Fibroblast of lung (primary cell): ENCODE results near the gene UCP2. TPM values are rescaled to one million over a fixed set of nuclear protein-coding genes. Genes with fewer than 3 reads are reported as not detected.

Experiments used
- DNase-seq, 2 donors: peaks; one replicate each; pipeline versions ENCODE4 v3.0.0 to v3.0.0-alpha.2; 2010; ENCODE audit warnings: low read depth in 2 of 2
- H2AFZ ChIP-seq: 2 replicates; pipeline ENCODE4 v1.5.1; 2012; ENCODE audit warnings: low read length, control low read depth, inconsistent platforms
- H3K27ac ChIP-seq: 2 replicates; pipeline ENCODE4 v1.5.1; 2011; ENCODE audit warnings: low read length, control low read depth; ENCODE audit not compliant: insufficient read depth
- H3K27me3 ChIP-seq: 2 replicates; pipeline ENCODE4 v1.5.1; 2011; ENCODE audit warnings: mild to moderate bottlenecking, low read length; ENCODE audit not compliant: control insufficient read depth, insufficient read depth
- H3K36me3 ChIP-seq: 2 replicates; pipeline ENCODE4 v1.5.1; 2011; ENCODE audit warnings: low read length; ENCODE audit not compliant: control insufficient read depth, insufficient read depth
- H3K4me1 ChIP-seq: 2 replicates; pipeline ENCODE4 v1.5.1; 2011; ENCODE audit warnings: low read length; ENCODE audit not compliant: control insufficient read depth, insufficient read depth; ENCODE audit errors: extremely low read depth
- H3K4me2 ChIP-seq: 2 replicates; pipeline ENCODE4 v1.5.1; 2011; ENCODE audit warnings: low read length, control low read depth; ENCODE audit not compliant: insufficient read depth; ENCODE audit errors: extremely low read depth
- H3K4me3 ChIP-seq, 4 experiments: fragments of 200-600 bp in 1 of 4; sonication (generic) in 1 of 4; replicated peaks in 1 of 4; 2 replicates each; pipeline ENCODE4 v1.5.1; 2011 to 2016; ENCODE audit warnings: low read length in 4 of 4, low read depth in 3 of 4, mild to moderate bottlenecking in 3 of 4, control low read depth in 2 of 4, inconsistent platforms in 1 of 4, mixed read lengths in 1 of 4; ENCODE audit not compliant: insufficient read depth in 1 of 4; ENCODE audit errors: control extremely low read depth in 1 of 4
- H3K79me2 ChIP-seq: 2 replicates; pipeline ENCODE4 v1.5.1; 2012; ENCODE audit warnings: mild to moderate bottlenecking, low read length, inconsistent platforms; ENCODE audit not compliant: control insufficient read depth, insufficient read depth
- H3K9ac ChIP-seq: 2 replicates; pipeline ENCODE4 v1.5.1; 2011; ENCODE audit warnings: mild to moderate bottlenecking, low read length, control low read depth; ENCODE audit not compliant: insufficient read depth
- H3K9me3 ChIP-seq: 2 replicates; pipeline ENCODE4 v1.5.1; 2012; ENCODE audit warnings: low read depth, low read length; ENCODE audit not compliant: control insufficient read depth, insufficient read depth
- H4K20me1 ChIP-seq: 2 replicates; pipeline ENCODE4 v1.5.1; 2011; ENCODE audit warnings: low read length; ENCODE audit not compliant: control insufficient read depth, insufficient read depth; ENCODE audit errors: extremely low read depth
- EZH2 ChIP-seq: IDR thresholded peaks from 2 replicates; pipeline ENCODE4 v1.5.1; 2012; ENCODE audit warnings: low read length, control low read depth, mild to moderate bottlenecking; ENCODE audit errors: missing control alignments
- polyA plus RNA-seq, 2 donors: library from polyadenylated mRNA; depleted of rRNA in 1 of 2; stranded (reverse) in 1 of 2; unstranded in 1 of 2; fragments of >200 nt; gene quantifications; 2 replicates each; pipeline ENCODE4 v1.2.1, GENCODE V29; 2011 to 2012; ENCODE audit warnings: missing spikeins in 1 of 2
- total RNA-seq: library from RNA; depleted of rRNA; stranded (reverse); fragments of >200 nt; gene quantifications from 2 replicates; pipeline ENCODE4 v1.2.1, GENCODE V29; 2014
- TF ChIP-seq, protein P1 (sequence below), 2 donors: IDR thresholded peaks in 1 of 2; conservative IDR thresholded peaks in 1 of 2; 1 replicate in 1 of 2; 2 replicates in 1 of 2; pipeline ENCODE4 v1.5.1; 2011 to 2012; ENCODE audit warnings: low read length in 2 of 2, control low read depth in 1 of 2, inconsistent platforms in 1 of 2, low read depth in 1 of 2, mild to moderate bottlenecking in 1 of 2

Gene UCP2
- total and polyA plus RNA-seq, 2 donors (not counting 1 experiment from before 2014, with no cell fraction given) = 4.8 to 11.5 TPM

GRCh38 chr11:73974604-73975478, 7.8 kb downstream of the UCP2 start:
- H3K9ac ChIP-seq = no peak overlapping the region
- H3K79me2 ChIP-seq = no peaks in the 10 kb centered on the region
- no peaks in the 10 kb centered on the region for H3K9me3 ChIP-seq
- no peak overlapping the region for H3K4me3 ChIP-seq
- H3K36me3 ChIP-seq = peaks cover 1% of the 10 kb centered on the region
- H3K27ac ChIP-seq = no peak overlapping the region
- H3K27me3 ChIP-seq = no peaks in the 10 kb centered on the region
- TF ChIP-seq EZH2 = no peak
- TF ChIP-seq, protein P1, sequence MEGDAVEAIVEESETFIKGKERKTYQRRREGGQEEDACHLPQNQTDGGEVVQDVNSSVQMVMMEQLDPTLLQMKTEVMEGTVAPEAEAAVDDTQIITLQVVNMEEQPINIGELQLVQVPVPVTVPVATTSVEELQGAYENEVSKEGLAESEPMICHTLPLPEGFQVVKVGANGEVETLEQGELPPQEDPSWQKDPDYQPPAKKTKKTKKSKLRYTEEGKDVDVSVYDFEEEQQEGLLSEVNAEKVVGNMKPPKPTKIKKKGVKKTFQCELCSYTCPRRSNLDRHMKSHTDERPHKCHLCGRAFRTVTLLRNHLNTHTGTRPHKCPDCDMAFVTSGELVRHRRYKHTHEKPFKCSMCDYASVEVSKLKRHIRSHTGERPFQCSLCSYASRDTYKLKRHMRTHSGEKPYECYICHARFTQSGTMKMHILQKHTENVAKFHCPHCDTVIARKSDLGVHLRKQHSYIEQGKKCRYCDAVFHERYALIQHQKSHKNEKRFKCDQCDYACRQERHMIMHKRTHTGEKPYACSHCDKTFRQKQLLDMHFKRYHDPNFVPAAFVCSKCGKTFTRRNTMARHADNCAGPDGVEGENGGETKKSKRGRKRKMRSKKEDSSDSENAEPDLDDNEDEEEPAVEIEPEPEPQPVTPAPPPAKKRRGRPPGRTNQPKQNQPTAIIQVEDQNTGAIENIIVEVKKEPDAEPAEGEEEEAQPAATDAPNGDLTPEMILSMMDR (conservative IDR thresholded peaks at IDR 0.05 in 1 of 2, IDR thresholded peaks at IDR 0.05 in 1 of 2; ENCODE audit: low read depth in 1 of 2, low read length in 2 of 2) = no peak
- H4K20me1 ChIP-seq = no peaks in the 10 kb centered on the region
- H3K4me1 ChIP-seq = peaks cover 7% of the 10 kb centered on the region
- H3K4me2 ChIP-seq = no peak overlapping the region
- no peak for DNase-seq
- no peak overlapping the region for H2AFZ ChIP-seq

GRCh38 chr11:73972620-73973449, 9.8 kb downstream of the UCP2 start:
- Histone ChIP-seq H3K9me3 (no peaks in the 10 kb centered on the region), H3K79me2 (no peaks in the 10 kb centered on the region), H3K9ac (no peak overlapping the region), H3K4me2 (no peak overlapping the region), H3K27ac (no peak overlapping the region), H3K4me1 (peaks cover 7% of the 10 kb centered on the region), H3K4me3 (no peak overlapping the region), H2AFZ (no peak overlapping the region), H3K27me3 (no peaks in the 10 kb centered on the region), H3K36me3 (peaks cover 1% of the 10 kb centered on the region), H4K20me1 (no peaks in the 10 kb centered on the region)
- TF ChIP-seq EZH2 = no peak
- no peak for DNase-seq

DNA sequence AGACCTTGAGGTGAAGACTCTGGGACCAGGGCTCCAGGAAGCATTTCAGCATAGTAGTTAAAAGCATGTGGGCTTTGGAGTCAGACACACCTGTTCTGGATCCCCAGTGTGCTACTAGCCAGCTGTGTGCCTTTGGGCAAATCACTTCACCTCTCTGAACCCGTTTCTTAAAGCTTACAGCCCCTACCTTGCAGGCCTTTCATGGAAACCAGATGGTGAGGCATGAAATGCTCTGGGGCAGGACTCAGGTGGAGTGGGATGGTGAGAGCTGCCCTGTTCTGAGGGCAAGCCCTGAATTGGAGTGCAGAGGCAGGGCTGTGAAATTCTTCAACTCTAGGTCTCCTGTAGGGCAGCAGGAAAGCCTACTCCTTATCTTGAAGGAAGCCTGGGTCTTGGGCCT, 10.5 kb downstream of the UCP2 start:
- H4K20me1 ChIP-seq = no peaks in the 10 kb centered on the region
- H3K9me3 ChIP-seq = no peaks in the 10 kb centered on the region
- no peak for DNase-seq
- peaks cover 7% of the 10 kb centered on the region for H3K4me1 ChIP-seq
- H3K79me2 ChIP-seq = no peaks in the 10 kb centered on the region
- H3K27ac ChIP-seq = no peak overlapping the region
- H2AFZ ChIP-seq = no peak overlapping the region
- H3K4me2 ChIP-seq = no peak overlapping the region
- no peak overlapping the region for H3K9ac ChIP-seq
- H3K4me3 ChIP-seq = no peak overlapping the region
- peaks cover 1% of the 10 kb centered on the region for H3K36me3 ChIP-seq
- TF ChIP-seq, protein P1 (conservative IDR thresholded peaks at IDR 0.05 in 1 of 2, IDR thresholded peaks at IDR 0.05 in 1 of 2; ENCODE audit: low read depth in 1 of 2, low read length in 2 of 2) = no peak
- no peak for TF ChIP-seq EZH2
- no peaks in the 10 kb centered on the region for H3K27me3 ChIP-seq
